Medulla oblongata (tissue), 1 donor: ENCODE data around the gene TNRC6C.

ENCODE experiments used
- DNase-seq: peaks from one replicate; pipeline ENCODE4 v3.0.0-alpha.2; 2015; ENCODE audit errors: extremely low spot score

The TNRC6C gene

DNA sequence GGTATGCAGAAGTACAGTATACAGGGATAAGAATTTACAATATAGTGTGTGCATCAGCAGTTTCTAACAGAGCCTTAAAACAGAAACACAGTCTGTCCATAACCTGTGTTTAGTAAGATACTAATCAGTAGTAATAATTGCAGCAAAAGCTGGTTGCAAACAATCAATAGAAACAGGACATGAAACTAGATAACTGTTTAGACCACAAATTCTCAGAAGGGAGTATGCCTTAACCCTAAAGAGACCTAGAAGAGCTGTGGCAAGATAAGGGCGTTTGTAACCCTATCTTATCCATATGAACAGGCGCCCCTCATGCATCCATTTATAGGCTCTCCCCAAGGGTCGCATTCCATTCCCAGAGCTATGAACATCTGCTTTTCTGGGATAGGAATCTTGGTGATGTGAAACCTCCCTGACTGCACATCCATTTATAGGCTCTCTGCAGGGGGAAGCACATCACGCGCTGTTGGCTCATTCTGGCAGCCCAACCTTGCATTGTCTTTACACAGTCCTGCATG, 123.9 kb downstream of the TNRC6C start:
- peak; percentile 27 for DNase-seq

DNA sequence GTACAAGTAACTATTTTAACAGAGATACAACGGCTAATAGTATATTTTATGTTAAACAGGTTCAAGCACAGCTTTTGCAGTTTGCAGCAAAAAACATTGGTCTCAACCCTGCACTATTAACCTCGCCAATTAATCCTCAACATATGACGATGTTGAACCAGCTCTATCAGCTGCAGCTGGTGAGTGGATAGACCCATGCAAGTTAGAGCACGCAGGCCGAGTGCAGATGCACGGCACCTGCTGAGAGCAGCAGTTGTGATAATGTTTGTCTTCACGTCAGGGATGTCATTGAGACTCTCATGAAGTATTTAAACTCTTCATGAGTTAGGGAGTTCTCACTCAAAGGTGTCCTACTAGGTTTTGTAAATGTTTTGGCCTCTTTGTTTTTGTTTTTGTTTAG, 124.5 kb downstream of the TNRC6C start:
- DNase-seq: peak; percentile 21

DNA sequence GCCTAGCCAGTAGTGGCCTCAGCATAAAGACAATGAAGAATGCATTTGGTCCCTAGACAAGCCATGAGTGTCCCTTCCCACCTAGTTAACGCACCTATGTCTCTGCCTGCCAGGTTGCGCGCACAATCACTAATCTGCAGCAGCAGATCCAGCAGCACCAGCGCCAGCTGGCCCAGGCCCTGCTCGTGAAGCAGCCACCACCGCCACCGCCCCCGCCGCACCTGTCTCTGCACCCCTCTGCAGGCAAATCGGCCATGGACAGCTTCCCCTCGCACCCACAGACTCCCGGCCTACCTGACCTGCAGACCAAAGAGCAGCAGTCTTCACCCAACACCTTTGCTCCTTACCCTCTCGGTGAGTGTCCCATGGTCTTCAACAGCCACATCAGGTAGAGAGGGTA, 128.2 kb downstream of the TNRC6C start:
- DNase-seq: no peak

DNA sequence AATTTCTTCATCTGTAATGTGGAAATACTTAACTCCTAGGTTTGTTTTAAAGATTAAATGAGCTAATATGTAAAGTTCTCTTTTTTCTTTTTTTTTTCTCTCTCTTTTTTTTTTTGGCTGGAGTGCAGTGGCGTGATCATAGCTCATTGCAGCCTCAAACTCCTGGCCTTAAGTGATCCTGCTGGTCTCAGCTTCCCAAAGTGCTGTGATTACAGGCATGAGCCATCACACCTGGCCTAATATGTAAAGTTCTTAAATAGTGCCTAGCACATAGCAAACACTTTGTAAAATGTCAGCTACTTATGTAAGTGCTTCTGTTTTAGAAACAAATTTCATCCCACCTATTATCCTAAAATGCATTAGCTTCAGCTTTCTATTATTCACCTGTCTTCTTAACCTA, 130.0 kb downstream of the TNRC6C start:
- no peak for DNase-seq

DNA sequence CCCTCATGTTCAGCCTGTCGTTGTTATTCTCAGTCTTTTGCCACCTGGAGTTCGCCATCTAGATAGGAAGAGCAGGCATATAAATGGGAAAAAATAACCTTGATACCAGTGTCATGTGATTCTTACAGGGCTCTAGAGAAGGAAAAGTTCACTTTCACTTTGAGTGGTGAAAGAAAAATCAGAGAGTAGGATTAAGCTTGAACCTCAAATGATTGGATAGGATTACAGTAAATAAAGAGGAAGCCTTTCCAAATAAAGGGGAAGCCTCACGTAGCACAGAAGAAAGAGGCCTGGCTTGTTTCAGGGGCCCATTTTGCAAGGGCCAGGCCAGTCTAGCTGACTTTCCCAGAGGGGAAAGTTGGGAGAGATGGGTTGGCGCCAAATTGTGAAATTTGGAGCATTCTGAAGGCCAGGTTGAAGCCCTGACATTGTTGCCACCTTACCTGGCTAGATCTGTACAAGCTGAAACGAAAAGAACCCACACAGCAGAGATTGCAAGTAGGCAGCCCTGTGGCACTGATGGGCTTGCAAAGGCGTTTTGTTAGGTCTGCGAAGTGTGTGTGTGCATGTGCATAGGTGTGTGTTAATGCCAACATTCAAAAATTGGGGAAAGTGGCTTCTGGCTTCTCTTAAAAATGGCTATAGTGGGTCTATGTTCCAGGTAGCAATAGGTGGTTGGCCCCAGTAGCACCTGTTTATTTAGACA, 131.2 kb downstream of the TNRC6C start:
- peak; percentile 52 for DNase-seq

DNA sequence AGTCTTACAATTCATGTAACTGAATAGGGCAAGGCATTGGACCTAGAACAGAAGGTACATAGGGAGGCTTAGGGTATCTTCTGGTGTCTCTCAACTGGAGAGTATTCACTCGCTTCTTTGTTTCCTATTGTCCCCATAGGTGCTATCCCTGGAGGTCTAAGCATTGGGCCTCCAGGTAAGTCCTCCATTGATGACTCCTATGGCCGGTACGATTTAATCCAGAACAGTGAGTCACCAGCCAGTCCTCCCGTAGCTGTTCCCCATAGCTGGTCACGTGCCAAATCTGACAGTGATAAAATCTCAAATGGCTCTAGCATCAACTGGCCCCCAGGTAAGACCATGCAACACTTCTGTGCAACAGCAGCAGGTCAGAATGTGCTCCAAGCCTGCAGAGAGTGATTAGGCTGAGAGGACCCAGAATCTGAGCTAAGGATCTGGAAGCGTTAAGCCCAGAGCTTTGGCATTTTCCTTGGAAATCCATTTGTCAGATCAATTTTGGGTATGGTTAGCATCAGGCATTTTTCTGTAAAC, 134.4 kb downstream of the TNRC6C start:
- DNase-seq: no peak

DNA sequence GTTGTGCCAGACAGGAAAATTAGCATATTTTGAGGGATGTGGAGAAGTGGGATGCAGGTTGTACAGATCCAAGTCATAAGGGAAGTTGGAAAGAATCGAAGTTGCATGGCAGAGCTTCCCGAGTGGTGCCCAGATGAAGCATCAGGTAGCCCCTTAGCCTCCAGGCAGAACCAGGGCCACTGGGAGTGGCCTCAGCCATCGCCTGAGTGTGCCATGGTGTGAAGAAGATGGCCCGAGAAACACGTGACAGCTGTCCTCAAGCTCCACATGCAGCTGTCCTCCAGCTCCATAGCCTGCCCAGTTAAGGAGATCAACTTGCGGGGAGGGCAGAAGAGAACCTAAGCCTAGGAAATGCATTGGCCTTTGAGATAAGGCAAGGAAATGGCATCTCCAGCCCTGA, 136.5 kb downstream of the TNRC6C start:
- no peak for DNase-seq

DNA sequence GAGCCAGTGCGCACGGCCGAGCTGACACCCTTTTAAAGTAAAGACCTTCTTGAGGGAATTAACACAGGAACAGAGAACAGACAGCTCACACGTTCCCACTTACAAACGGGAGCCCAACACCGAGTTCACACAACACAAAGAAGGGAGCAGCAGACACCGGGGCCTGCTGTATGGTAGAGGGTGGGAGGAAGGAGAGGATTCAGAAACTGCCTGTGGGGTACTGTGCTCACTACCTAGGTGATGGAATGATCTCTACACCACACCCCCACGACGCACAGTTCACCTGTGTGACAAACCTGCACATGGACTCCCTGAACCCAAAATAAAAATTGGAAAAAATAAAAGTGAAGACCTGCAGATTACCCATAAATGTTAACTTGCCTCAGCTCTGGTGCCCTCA, 137.6 kb downstream of the TNRC6C start:
- no peak for DNase-seq

DNA sequence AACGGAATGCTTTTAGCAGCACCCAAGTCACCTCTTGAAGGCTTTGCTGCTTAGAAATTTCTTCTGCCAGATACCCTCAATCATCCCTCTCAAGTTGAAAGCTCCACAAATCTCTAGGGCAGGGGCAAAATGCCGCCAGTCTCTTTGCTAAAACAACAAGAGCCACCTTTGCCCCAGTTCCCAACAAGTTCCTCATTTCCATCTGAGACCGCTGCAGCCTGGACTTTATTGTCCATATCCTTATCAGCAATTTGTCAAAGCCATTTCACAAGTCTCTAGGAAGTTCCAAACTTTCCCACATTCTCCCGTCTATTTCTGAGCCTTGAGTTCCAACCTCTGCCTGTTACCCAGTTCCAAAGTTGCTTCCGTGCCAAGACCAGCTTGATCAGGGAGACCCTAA, 142.6 kb downstream of the TNRC6C start:
- no peak for DNase-seq

DNA sequence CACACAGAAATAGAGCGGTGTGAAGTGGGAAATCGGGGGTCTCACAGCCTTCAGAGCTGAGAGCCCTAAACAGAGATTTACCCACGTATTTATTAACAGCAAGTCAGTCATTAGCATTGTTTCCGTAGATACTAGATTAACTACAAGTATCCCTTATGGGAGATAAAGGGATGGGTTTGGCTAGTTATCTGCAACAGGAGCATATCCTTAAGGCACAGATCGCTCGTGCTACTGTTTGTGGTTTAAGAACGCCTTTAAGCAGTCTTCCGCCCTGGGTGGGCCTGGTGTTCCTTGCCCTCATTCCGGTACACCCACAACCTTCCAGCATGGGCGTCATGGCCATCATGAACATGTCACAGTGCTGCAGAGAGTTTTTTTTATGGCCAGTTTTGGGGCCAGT, 143.0 kb downstream of the TNRC6C start:
- no peak for DNase-seq

DNA sequence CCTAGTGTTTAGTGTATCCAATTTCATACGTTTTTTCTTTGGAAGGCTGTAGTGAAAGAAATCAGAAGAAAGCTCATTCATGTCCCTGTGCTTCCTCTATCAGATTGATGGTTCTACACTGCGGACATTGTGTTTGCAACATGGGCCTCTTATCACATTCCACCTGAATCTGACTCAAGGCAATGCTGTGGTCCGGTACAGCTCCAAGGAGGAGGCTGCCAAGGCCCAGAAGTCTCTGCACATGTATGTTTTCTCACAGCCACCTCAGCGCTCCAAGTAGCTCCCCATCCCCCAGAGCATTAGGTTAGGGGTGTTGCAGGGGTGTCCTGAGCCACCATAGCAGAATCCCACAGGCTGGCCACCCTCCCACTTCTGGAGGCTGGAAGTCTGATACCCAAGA, 144.8 kb downstream of the TNRC6C start:
- no peak for DNase-seq

DNA sequence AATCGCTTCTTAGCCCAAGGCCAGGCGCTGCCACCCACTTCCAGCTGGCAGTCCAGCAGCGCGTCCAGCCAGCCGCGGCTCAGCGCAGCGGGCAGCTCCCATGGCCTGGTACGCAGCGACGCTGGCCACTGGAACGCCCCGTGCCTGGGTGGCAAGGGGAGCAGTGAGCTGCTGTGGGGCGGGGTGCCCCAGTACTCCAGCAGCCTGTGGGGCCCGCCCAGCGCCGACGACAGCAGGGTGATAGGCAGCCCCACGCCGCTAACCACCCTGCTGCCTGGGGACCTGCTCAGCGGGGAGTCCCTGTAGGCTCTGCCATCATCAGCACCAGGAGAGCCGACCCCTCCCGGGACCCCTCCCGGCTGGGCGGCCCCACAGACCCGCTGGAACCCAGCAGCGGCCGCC, 146.0 kb downstream of the TNRC6C start:
- DNase-seq: no peak

DNA sequence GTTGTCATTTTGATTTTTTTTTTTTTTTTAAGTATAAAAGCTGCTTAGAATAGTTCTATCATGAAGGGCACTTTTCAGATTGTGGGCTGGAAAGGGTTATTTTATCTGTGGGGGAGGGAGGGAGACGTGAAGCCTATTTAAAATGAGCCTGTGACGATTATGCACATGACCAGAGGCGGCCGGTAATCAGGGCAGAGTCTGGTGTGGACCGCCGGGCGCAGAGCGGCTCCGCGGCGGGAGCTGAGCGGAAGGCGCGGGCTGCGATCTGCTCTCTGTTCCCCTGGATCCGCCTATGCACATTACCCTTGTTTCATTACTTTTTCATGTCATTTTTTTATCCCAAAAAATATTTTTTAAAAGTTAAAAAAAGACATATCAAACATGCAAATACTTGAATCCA, 146.6 kb downstream of the TNRC6C start:
- DNase-seq: no peak

DNA sequence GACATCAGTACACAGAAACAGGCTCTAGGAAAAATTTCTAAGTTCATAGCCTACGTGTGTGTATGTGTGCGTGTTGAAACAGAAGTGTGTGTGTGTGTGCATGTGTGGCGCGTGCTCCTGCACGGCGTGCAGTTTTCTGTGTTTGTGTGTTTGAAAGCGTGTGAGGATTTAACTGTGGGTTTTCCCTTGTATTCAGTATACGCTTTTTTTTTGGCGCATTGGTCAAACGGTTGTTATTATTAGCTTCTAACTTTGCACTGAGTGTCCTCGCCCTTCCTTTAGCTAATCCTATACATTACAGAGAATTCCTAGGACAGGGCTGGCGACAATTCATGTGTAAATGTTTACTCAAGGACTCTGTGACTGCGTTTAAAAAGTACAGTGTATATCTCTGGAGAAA, 147.0 kb downstream of the TNRC6C start:
- no peak for DNase-seq

DNA sequence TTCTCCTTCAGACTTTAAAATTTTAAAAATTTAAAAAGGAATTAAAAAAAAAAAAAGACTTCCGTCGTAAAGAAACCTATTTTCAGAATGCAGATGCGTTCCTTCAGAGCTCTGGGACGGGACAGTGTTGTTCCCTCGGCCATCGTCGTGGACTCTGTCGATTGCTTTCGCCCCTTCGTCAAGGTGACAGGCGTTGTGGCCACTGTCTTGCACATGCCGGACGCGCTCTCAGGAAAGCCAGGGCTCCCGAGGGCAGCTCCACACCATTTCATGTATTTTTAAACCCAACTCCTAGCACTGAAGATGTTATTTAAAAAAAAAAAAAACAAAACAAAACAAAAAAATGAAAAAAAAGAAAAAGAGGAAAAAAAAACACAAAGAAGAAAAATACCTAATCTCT, 147.7 kb downstream of the TNRC6C start:
- no peak for DNase-seq

DNA sequence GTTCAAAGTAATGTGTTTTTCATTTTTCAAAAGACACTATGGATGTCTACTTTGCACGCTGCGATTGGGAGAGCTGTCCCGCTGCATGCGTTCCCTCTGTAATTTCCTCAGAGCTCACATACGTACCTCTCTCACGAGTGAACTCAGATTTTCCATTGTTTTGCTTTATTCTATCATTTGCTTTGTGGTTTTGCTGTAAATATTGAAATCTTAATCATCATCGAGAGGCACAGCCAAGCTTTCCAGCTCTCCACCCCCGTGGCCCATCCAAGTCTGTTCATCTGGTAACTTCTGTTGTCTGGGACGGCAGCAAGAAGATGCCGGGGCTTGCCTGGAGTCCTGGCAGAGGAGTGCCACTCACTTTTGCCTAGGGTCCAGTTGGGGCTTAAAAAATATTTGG, 149.0 kb downstream of the TNRC6C start:
- DNase-seq: no peak

DNA sequence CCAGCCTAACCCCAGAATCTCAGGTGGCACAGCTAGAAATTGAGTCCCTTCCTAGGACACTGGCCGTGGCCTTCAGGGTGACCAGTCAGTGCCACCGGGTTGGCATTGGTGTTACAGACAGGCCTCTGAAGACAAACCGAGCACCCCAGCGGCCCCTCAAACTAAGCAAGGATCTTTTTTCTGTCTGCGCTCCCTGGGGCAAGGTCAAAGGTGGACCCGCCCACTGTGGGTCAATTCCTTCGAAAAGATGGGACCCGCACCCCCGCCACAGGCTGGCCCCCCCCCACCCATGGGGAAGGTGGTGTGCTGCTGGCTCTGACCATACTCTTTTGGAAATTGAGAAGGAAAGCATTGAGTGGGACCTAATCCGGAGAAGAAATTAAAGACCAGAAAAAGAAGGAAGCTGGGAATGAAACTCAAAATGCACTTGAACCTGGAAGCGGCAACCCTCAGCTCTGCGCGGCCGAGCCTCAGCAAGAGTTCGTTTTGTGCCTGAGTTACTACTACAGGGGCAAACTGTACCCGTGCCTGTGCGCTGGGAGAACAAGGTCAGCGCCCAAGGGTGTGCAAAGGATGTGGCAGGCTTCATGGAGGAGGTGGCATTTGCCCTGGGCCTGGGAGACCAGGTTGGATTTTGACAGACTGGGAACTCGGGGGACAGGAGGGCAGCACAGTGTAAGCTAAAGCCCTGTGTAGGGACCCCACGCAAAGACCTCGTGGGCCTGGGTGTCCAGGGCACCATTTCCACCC, 149.6 kb downstream of the TNRC6C start:
- DNase-seq: no peak

DNA sequence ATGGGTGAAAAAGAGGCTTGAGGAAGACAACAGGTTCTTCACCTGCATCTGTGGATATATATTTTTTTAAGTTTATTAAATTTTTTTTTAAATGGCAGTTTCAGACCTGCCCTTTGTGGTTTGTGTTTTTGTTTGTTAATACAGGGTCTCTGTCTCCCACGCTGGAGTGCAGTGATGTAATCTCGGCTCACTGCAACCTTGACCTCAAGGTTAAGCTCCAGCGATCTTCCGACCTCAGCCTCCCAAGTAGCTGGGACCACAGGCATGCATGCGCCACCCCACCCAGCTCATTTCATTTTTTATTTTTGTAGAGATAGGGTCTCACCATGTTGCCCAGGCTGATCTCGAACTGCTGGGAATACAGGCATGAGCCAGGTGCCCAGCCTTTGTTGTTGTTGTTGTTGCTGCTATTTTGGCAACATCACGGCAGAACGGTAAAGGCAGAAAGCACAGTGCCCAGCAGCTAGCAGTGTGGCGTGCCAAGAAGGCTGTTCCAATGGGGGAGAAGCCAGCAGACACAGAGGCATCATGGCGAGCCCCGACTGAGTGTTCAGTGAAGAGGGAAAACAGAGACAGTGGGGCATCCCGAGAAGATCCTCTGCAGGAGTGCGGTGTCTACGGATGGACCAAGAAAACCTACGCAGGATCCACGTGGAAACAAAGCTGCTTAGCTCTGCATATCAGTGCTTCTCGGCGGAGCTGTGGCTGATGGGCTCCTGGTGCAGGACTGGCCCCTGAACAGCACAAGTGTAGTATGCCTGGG, 150.4 kb downstream of the TNRC6C start:
- no peak for DNase-seq

DNA sequence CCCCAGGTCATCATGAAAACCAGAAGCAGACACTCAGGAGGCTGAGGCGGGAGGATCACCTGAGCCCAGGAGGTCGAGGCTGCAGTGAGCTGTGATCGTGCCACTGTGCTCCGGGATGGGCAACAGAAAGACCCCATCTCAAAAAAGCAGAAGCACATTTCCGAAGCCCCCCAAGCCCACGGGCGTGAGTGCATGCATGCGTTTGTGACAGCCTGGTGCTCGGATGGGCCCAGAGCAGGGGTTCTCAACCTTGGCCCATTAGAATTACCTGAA, 150.9 kb downstream of the TNRC6C start:
- DNase-seq: no peak

DNA sequence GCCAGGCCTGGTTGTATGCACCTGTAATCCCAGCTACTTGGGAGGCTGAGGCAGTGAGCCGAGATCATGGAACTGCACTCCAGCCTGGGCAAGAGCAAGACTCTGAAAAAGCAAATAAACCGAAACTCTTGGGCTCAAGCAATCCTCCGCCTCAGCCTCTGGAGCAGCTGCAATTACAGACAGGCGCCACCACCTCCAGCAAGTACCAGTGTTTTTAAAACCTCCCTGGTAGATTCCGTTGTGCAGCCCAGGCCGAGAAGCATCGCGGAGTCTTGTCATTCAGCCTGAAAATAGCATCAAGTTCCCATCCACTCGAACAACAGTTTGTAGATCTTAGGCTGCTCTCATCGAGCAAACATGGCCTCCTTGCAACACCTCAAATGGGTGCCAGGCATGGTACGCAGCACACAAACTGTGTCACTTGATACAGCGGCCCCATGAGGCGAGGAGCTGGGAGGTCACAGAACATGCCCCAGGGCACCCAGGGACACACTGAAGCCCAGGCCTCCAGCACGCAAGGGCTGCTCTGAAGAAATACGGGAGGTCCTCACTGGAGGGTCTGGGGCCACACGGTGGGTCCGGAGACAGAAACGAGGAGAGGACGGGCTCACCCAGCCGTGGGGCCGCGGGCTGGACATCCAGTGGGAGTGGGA, 152.0 kb downstream of the TNRC6C start:
- DNase-seq: no peak

DNA sequence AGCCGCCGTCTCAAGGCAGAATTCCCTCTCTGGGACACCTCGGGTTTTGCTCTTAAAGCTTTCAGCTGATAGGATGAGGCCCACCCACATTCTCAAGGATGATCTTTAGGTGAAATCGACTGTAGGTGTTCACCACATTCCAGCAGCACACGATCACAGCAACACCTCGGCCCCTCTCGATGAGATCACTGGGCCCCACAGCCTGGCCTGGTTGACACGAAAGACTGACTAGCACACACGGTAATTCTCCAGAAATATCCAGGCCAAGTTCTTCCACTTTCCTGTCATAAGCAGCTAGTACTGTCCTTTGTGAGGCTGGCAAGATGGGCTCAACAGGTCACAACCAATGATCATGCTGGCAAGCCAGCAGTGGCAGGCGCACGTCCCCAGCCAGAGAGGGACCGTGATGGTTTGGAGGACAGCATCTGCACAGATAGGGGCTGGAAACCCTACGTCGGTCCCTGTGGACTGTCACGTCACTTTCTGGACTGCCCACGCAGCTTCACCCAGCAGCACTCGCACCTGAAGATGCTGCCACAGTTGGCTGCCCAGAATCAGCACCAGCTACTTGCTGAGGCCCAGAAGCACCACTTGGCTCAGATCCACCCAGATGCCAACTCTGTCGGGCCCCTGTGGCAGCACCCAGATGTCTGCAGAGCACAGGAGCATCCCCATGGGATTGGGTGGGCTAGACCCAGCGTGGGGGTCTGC, 152.7 kb downstream of the TNRC6C start:
- DNase-seq: no peak
